Activated effector memory CD4-positive, alpha-beta T cell treated with Interleukin-2 at 50 U/mL for 16 hours (primary cell): ENCODE measurements around the gene HJURP.

Experiments used
- DNase-seq: peaks from one replicate; pipeline ENCODE4 v3.0.0-alpha.2; 2020

Gene HJURP

DNA sequence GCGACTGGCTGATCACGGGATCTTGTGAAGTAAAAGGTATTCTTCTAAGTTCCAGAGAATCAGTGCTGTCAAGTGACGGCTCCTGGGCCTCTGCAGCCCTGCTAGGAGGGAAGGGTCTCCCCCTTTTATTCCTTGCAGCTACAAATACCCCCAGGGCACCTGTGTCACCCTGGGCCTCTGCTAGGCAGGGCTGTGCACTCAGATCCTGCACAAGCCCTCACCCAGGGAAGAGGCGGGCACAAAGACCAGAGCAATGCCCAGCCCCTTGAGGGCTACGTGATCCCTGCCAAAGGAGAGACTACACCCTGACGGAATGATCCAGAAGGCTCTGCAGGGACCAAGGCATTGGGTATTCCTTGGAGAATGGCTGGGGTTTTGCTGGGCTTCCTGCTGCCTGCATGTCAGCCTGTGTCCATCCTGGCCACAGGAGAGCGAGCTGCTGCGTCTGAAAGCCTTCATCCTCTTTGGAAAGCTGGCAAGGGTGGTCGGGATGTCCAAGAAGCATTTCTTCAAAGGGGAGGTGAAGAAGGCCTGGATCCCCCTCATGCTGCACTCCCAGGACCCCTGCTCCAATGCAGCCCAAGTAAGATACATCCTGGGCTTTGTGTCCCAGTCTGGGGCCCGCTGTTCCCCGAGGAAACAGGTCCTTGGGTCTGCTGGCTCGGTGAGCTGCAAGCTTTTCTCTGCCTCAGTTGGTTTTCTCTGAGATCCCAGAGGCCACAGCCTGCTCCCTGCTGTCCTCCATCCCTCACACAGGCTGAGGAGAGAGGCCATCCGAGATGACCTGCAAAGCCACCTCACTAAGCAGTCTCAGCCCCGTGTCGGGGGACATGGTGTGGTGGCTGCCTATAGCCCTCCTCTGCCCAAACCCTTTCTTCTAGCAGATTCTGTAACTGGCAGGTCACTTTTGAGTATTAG, 24.9 kb downstream of the HJURP start:
- no peak for DNase-seq

DNA sequence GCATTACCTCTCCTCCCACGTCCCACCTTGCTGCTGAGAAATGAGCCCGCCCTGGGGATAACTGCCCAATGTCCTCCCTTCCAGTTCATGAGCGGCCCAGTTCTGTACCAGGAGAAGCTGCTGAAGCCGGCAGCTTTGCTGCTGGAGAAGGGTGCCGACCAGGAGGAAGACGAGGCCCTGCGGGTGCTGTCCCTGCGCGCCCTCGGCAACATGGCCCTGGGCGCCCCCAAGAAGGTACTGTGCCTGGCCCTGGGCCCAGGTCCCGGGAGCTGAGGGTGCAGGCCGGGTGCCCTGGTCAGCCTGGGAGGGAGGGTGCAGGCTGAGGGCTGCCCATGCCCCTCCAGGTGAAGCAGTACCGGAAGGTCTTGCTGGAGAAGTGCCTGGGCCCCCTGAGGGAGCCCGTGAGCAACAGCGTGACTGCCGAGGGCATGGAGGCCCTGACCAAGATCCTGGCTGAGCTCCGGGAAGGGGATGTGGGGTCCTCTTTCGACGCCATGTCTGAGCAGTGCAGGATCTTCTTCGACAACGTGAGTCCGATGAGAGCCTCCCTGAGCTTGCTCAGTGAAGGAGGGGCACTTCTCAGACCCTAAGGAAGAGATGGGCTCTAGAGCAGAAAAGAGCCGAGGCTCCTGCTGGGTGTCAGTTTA, 25.7 kb downstream of the HJURP start:
- DNase-seq = no peak

DNA sequence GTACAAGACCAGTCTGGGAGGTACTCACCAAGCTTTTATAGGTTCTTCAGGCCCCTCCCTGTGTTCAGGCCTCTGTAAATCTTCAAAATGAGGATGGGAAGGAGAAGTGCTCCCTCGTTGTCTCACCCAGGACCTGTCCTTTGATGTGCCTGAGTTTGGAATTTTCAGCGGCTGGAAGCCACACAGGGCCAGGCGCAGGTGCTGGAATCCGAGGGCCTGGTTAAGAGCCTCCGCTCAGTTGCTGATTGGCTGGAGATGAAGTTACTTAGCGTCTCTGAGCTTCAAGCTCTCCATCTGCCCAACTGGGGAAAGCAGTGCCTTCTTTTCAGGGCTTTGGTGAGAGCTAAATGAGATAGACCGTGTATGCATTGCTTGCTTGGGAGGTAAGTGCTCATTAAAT, 30.0 kb downstream of the HJURP start:
- no peak for DNase-seq

DNA sequence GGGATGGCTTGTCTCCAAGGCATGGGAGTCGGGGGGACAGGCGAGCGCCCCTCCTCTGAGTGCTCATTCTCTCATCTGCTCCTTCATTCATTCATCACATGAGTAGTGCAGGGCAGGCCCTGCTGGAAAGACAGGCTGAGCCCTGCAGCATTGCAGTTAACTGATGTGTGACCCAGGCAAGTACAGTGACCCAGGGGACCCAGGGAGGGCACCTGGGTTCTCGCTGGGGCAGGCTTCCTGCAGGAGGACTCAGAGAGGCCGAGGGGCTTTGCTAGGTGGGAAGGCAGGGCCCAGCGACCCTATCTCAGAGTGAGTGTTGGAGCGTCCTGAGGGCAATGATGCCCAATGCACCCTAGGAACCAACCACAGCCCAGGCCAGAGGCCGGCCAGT, 30.6 kb downstream of the HJURP start:
- DNase-seq = no peak

DNA sequence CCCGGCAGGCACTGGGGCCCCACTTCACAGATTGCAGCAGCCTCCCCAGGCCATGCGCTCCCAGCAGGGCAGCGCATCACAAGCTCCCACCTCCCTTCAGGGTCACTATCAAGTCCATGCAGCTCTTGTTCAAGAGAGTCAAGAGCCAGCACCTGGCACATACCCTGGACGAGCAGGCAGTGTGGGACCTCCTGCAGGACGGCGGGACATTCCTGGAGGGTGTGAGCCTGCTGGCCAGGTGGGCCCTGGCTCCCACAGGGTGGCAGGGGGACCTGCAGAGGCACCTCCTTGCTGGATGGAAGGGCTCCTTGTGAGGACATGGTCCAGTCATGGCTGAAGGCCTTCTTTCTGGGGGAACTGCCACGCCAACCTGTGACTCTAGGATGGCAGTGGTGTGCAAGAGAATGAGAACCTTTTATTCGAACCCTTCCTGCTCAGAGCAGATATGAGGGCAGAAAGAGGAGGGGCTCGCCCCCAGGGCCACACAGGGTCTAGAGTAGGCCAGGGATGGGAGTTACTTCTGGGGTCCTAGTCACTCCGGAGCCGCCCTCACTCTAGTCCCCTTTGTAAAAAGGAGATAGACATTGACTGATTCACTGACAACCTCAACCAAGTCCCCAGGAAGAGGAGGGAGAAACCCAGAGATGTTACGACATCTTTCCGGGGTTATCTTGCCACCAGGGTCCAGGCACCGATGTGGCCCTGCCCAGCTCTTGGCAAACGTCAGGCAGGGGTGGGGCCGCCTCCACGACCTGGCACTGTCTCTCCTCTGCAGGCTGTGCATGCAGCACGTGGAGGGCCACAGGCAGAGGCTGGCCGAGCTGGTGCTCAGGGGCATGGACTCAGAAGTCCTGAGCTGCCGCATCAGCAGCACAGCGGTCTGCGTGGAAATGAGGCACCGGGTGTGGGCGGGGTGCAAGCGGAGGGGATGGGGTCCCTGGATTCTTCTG, 31.3 kb downstream of the HJURP start:
- no peak for DNase-seq

DNA sequence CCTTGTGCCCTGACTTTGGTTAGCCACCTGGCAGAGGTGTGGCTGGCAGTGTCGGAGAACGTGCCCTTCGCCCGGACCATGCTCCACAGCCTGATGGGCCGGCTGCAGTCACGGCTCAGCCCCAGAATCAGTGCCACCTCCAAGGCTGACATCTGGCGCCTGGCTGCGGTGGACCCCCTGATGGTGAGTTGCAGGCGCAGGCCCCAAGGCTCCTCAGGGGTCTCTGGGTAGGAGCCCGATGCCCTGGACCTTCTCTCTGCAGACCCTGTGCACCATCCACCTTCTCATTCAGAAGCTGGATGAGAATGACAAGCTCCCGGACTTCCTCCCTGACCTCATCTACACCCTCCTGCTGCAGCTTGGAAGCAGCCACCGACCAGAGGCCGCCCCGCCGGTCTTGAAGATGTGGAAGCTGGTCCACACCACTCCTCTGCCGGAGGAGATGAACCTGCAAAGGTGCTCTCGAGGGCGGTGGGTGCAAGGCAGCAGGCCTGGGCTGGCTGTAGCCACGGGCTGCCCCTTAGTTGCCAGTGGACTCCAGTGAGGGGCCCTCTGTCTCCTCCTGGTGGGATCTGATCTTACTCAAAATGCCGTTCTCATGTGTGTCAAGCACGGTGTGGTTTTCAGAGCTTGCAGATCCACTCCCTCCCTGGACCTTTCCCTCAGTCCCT, 32.1 kb downstream of the HJURP start:
- DNase-seq = no peak

DNA sequence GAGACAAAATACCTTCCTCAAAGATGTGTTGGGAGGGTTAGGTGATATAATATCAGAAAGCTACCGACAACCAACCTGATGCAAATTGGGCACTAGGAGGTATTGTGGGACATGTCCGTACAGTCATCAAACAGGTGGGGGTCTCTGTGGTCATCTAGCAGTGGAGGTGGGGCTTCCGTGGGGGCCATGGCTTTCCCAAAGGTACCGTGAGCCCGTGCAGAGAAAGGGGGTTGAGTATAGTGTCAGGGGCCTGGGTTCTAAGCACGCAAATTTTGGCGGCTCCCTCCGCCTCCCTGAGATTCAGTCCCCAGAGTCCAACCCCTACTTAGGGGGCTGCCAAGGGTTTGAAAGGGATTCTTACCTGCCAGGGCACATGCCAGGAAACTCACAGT, 32.6 kb downstream of the HJURP start:
- no peak for DNase-seq

DNA sequence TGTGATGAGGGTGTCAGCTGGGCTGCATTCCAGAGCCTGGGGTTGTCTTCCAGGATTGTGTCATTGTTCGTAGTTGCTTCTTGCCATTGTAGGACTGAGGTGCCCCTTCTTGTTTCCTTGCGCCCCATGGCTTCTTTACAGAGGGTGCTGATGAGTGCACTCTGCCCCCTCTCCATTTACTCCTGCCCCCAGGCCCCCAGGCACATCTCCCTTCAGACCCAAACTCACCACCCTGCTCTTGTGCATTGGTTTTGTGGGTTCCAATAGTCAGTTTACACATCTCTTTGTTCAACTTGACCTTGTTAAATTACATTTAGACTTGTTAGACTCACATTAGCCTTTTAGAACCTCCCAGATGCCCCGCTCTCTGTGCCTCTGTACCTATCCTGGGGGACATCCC, 33.1 kb downstream of the HJURP start:
- no peak for DNase-seq

DNA sequence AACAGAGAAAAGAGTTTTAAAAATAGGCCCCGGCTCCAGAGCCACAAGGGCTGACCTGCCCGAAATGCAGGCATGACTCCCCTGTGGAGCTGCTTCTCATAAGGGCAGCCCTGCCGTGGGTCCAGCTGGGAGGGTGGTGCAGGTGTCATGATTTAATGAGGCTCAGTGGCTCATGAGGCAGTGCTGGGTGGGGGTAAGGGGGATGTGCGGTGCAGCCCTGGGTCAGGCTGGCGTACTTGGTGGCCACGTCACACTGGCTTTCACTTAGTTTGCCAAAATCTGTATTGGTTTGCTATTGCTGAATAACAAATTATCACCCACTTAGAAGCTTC, 33.6 kb downstream of the HJURP start:
- no peak for DNase-seq

DNA sequence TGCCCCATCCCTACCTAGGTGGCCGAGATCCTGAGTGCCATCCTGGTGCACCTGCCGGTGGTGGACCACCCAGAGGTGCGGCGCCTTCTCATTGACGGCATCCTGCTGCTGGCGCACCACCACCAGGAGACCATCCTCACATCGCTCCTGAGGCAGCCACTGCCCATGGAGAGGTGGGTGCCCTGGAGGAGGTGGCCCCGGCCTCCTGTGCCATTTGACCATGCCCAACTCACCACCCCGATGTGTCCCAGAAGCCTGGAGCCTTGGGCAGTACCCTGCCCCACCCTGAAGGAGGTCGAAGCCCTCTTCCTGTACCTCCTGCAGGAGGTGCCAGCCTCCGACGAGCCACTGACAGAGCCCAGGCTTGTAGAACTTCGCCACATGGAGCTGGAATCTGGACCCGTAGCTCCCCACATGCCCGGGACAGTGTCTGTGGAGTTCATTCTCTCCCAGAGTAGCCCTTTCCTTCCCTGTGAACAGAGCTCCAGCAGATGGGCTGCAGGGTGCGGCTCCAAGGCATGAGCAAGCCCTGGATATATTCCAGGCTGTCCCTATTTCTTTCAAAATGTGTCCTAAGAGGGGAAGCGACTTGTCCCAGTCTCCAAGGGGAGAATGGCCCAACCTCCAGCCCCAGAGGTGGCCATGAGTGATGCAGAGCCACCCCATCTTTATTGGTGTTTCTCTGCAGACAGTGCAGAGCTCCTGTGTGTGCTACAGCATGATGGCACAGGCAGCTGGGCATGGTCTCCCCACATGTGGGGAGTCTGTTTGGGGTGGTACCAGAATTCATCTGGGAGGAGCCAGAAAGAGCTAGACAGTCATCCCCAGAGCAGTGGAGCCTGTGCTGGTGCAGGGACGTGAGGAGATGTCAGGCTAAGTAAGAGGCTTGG, 34.2 kb downstream of the HJURP start:
- no peak for DNase-seq

DNA sequence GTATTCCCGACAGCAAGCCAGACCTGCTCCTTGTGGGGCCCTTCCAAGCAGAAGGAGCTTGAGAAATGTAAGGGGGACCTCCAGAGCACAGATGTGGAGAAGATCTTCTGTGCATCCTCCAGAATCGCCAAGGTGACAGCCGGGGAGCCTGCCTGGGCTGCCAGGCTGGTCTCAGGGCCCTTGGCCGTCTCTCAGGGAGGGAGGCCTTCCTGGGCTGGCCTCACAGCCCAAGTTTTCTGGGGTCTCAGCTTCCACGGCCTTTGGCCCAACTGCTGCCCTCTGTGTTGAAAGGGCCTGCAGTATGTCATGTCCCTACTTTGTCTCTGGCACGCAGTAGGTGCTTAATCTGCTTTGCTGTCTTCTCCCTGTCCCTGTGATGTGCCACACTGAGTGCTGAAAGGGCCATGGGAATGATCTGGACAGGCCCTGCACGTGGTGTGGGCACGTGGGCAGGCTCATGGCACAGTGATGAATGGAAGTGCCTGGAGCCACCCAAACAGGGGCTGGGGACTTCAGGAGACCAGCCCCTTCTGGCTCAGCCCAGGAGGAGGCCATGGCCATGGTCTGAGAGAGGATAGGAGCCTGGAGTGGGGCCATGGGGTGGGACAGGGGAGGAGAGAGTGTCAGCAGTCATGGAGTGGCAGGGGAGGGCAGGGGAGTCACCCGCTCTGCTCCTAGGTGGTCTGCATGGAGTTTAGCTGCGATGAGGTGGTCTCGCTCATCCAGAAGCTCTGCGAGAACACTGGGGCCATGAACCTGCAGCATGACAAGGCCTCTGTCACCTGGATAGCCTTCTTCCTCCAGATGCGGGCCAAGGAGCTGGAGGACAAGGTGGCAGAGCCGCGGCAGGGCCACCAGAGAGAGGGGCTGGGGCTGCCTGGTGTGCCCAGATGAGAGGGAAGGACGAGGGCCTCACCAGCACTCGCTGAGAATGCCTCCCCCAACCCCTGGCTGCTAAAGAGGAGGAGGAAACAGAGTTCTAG, 35.4 kb downstream of the HJURP start:
- DNase-seq = no peak

DNA sequence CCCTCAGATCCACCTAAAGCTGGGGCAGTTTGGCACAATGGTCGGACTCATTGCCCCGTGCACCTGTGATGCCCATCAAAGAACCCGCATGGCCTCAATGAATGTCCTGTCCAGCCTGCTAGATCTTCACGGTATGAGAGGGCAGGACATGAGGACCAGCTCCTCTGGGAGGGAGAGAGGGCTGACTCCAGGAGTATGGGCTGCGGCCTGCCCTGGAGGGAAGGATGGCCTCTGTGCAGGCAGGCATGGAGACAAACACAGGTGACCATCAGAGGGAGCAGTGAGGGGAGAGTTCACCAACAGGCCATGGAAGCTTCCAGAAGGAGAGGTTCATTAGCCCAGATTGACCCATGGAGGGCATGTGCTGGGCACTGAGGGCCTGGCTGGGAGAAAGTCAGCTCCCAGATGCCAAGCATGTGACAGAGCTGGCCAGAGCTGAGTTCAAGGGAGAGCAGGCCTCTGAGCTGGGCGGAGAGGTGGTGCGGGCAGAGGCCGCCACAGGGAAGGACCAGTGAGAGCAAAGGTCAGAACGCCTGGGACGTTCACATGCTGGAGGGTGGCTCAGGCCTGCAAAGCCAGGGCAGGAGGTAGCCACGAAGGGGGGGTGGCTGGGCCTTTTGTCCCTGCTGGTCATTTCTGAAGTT, 36.2 kb downstream of the HJURP start:
- no peak for DNase-seq

DNA sequence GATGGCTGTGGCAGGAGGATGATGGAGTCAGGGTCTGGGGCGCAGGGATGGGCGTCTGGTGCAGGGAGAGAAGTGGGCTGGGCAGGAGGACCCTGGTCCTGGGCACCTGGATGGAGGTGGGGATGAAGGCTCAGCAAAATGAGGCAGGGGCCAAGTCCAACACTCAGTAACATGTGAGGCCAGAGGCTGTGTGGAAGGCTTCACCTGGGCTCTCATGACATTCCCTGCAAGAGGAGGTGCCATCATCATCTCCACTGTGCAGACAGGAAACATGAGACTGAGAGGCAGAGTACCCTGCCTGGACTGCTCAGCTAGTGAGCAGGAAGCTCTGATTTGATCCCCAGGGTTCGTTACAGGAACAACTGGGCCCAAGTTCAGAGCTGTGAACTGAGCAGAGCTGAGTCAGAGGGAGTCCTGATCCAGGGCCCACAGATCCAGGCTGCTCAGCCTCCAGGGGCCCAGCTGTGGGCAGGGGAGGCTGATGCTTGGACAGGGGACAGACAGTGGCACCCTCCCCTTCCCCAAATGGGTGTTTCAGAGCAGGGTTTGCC, 36.9 kb downstream of the HJURP start:
- no peak for DNase-seq

DNA sequence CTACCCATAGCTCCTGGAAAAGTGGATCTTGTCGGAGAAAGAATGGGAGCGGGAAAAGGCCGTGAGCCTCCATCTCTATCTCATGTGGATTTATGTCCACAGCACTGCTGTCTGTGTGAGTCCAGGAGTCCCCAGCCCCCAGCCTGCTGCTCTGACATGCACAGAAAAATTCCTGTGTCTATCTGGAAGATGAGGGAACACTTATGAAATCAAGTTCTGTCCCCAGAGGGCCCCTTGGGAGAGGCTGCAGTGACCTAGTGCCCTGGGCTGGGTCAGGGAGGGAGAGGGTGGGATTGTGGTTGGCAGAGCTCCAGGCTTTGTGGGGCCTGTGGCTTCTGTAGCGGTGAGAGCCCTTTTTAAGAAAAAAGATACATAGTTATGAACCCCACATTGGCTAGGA, 37.6 kb downstream of the HJURP start:
- DNase-seq = no peak

DNA sequence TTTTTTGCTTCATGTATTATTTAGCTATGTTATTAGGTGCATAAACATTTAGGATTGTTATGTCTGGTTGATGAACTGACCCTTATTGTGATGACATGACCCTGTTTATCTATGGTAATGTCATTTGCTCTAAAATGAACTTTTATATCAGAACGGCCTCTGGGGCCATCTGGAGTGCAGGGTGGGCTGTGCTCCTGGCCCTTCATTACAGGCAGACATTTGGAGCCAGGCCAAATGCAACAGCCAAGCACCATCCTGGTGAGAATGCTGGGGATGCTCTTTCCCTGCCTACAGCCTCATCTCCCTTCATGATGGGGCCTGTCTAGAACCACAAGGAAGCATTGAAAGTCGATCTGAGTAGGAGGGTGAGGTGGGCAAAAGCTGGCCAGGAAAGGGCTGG, 38.0 kb downstream of the HJURP start:
- DNase-seq = no peak

DNA sequence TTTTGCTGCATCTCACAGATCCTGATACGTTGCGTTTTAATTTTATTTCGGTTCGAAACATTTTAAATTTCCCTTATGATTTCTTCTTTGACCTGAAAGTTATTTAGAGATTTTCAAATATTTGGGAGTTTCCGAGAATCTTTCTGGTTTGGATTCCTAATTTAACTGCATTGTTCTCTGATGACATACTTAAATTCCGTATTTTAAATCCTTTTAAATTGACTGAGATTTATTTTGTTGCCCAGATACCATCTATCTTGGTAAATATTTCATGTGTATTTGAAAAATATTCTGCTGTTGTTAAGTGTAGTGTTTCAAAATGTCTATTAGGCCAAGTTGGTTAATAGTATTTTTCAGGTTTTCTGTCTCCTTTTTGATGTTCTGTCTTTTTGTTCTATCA, 38.5 kb downstream of the HJURP start:
- DNase-seq = no peak

DNA sequence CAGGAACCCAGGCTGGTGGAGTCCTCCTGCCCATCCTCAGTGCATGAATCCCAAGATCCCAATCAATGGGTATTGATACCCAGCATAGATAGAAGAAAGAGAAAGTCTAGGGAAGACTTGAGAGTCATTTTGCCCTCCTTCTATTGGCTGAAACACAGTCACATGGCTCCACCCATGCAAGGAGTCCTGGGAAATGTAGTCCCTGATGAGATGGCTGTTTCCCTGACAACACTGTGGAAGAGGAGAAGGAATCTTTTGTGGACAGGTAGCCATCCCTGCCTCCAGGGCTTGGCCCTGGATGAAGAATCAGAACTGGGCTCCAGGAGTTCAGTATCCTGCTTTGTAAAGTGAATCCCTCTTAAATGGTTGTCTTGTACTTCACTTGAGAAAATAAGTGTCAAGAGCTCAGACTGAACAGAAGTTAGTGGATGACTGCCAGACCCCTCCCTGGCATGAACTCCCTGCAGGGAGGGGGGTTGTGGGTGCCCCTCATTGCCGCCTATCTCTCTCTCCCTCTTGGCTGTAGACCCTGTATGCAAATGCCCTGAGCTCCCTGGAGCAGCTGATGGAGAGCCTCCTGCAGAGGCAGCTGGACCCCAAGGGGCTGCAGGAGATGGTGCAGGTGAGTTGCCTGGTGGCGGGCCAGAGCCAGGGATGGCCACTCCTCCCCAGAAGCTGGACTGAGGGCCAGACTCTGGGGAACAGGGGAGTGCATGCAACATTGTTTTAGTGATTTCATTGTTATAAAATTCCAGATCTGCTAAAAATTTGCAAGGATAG, 40.1 kb downstream of the HJURP start:
- no peak for DNase-seq

DNA sequence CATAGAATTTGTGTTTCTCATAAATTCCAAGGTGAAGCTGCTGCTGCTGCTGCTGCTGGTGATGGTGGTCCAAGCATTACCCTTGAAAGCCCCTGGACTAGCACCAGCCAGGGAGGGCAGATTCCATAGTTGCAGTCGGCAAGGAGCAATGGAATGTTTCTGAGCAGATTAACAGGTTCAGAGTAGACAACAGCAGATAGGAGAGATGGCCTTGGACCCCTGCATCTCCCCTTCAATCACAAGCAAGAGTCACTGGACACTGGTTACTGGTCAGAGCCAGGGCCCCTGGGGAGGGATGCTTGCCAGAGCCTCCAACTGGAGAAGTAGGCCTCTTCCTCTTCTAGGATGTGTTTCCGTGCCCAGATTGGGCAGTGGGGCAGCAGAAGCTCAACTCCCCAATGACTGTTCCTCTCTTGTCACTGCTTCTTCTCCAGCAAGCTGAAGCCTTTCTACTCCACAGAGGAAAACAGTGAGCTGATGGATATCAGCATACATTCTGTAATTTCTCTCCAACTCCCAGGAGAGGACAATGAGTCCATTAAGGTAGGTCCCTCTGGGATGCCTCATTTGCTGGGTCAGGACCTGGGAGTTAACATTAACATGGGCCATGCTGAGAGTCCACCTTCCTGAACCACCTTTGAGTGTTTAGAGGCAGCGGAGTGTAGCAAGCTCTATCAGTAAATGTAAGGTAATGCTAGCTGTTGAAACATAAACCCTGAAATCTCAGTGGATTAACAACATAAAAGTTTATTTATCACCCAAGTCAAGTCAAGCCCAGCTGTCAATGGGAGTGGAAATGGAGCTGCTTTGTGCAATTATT, 40.9 kb downstream of the HJURP start:
- no peak for DNase-seq
